GM12891 (cell line): Measurements from ENCODE around the gene NOL3.

Source experiments
- PAX5 ChIP-seq: IDR thresholded peaks from 2 replicates; pipeline ENCODE4 v1.6.1; 2011; ENCODE audit warnings: low read length, moderate library complexity, mild to moderate bottlenecking; ENCODE audit not compliant: insufficient read depth, severe bottlenecking
- POLR2A ChIP-seq: IDR thresholded peaks from 2 replicates; pipeline ENCODE4 v1.6.1; 2011; ENCODE audit warnings: low read depth, low read length, control low read depth
- POLR2AphosphoS5 ChIP-seq: IDR thresholded peaks from 2 replicates; pipeline ENCODE4 v1.6.1; 2011; ENCODE audit warnings: low read depth, low read length, control low read depth
- SPI1 ChIP-seq: IDR thresholded peaks from 2 replicates; pipeline ENCODE4 v1.6.1; 2011; ENCODE audit warnings: low read depth, low read length, control low read depth
- TAF1 ChIP-seq: IDR thresholded peaks from 2 replicates; pipeline ENCODE4 v1.6.1; 2011; ENCODE audit warnings: low read depth, low read length, control low read depth

DNA sequence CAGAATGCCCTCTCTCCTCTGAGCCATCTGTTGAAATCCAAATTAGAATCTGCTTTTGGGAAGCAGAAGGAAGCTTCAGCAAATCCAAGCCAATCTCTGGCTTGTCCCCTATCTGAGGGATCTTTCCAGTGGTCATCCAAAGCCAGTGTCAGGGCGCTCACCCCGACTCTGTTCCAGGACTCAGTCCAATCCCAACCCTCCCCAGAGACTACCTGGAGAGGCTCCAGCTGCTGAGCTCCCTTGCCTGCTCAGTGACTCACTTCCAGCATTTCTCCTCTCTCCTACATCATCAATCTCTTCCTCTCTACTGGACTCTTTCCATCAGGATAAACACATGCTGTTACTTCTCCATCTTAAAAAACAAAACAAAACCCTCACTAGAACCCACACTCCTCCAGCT is 11.0 kb downstream of the NOL3 start:
- no peak for TF ChIP-seq TAF1
- no peak for TF ChIP-seq POLR2A
- no peak for TF ChIP-seq SPI1
- TF ChIP-seq POLR2AphosphoS5 = no peak
- no peak for TF ChIP-seq PAX5
